Hematopoietic multipotent progenitor cell treated with erythropoietin and hydrocortisone succinate and interleukin-3 and kit ligand, for 17 days (in vitro differentiated cells): Measurements from ENCODE around the gene PHF2.

Experiments
- DNase-seq: peaks from one replicate; pipeline ENCODE4 v3.0.0-alpha.2; 2015; ENCODE audit warnings: low spot score

The PHF2 gene

GRCh38 chr9:93652604-93653592 lies 76.5 kb downstream of the PHF2 start:
- DNase-seq: no peak

- DNase-seq: no peak
These were observed 77.4 kb downstream of the PHF2 start for GRCh38 chr9:93653760-93654159.

GRCh38 chr9:93654351-93654961 lies 78.1 kb downstream of the PHF2 start:
- no peak for DNase-seq

GRCh38 chr9:93655621-93656425 lies 79.4 kb downstream of the PHF2 start:
- no peak for DNase-seq

GRCh38 chr9:93656426-93657239 lies 80.2 kb downstream of the PHF2 start:
- no peak for DNase-seq

GRCh38 chr9:93657331-93658111 lies 81.1 kb downstream of the PHF2 start:
- no peak for DNase-seq

- no peak for DNase-seq
These were observed 82.0 kb downstream of the PHF2 start for GRCh38 chr9:93658184-93658925.

GRCh38 chr9:93659044-93659836 lies 82.9 kb downstream of the PHF2 start:
- DNase-seq: no peak

GRCh38 chr9:93659837-93660177 lies 83.4 kb downstream of the PHF2 start:
- no peak for DNase-seq

- no peak for DNase-seq
These were observed 84.1 kb downstream of the PHF2 start for GRCh38 chr9:93660352-93661046.

GRCh38 chr9:93661591-93661990 lies 85.2 kb downstream of the PHF2 start:
- DNase-seq: no peak

GRCh38 chr9:93662016-93662638 lies 85.7 kb downstream of the PHF2 start:
- no peak for DNase-seq

GRCh38 chr9:93662952-93663572 lies 86.7 kb downstream of the PHF2 start:
- DNase-seq: no peak

GRCh38 chr9:93663877-93664548 lies 87.6 kb downstream of the PHF2 start:
- DNase-seq: no peak

- no peak for DNase-seq
These were observed 88.3 kb downstream of the PHF2 start for GRCh38 chr9:93664549-93665120.

- DNase-seq: no peak
These were observed 88.8 kb downstream of the PHF2 start for GRCh38 chr9:93665128-93665636.
